GM20000 (cell line): Measurements from ENCODE around the gene GPBP1.
"Not testable (repeated sequence)": the region's sequence is repeated elsewhere in the genome, so short reads cannot be mapped to it uniquely, and the experiment has no call there.

ENCODE experiments used
- DNase-seq: peaks from one replicate; pipeline ENCODE4 v3.0.0; 2012; ENCODE audit warnings: low spot score
- CTCF ChIP-seq: IDR thresholded peaks from 2 replicates; pipeline ENCODE4 v1.5.1; 2012; ENCODE audit warnings: mild to moderate bottlenecking, control low read depth; ENCODE audit errors: extremely low read depth, missing control alignments

The GPBP1 gene

GRCh38 chr5:57304931-57305330, 131.1 kb downstream of the GPBP1 start:
- DNase-seq = no peak
- no peak for TF ChIP-seq CTCF

- TF ChIP-seq CTCF = no peak
- no peak for DNase-seq
Observed at GRCh38 chr5:57306359-57306758, 132.5 kb downstream of the GPBP1 start.

GRCh38 chr5:57307516-57307915, 133.7 kb downstream of the GPBP1 start:
- TF ChIP-seq CTCF = no peak
- DNase-seq = no peak

GRCh38 chr5:57309022-57309421, 135.2 kb downstream of the GPBP1 start:
- DNase-seq = not testable (repeated sequence)

GRCh38 chr5:57311251-57311650, 137.4 kb downstream of the GPBP1 start:
- no peak for DNase-seq
- TF ChIP-seq CTCF = no peak

GRCh38 chr5:57311921-57312735, 138.3 kb downstream of the GPBP1 start:
- no peak for DNase-seq
- TF ChIP-seq CTCF = no peak

- TF ChIP-seq CTCF = no peak
- DNase-seq = no peak
Observed at GRCh38 chr5:57313716-57314115, 139.9 kb downstream of the GPBP1 start.
